Measurements from ENCODE around the gene HOMER1.

DNA sequence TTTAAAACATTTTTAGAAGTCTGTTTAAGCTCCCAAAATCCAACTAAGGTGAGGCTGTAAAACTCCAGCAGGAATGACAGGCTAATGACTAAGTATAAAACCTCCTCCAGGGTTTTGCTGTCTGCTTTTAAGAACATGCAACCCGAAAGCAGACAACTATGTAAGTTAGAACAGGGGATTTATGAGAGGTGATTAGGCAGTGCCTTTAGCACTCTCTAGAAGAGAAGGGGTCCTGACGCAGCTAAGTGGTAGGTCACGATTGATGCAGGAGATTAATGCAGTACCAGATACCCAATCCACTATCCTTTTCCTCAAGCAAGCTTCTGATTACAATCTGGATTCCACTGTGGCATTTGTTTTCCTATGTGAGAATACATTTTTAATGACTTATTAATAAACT, 25.9 kb downstream of the HOMER1 start:
- TF ChIP-seq, protein P1, sequence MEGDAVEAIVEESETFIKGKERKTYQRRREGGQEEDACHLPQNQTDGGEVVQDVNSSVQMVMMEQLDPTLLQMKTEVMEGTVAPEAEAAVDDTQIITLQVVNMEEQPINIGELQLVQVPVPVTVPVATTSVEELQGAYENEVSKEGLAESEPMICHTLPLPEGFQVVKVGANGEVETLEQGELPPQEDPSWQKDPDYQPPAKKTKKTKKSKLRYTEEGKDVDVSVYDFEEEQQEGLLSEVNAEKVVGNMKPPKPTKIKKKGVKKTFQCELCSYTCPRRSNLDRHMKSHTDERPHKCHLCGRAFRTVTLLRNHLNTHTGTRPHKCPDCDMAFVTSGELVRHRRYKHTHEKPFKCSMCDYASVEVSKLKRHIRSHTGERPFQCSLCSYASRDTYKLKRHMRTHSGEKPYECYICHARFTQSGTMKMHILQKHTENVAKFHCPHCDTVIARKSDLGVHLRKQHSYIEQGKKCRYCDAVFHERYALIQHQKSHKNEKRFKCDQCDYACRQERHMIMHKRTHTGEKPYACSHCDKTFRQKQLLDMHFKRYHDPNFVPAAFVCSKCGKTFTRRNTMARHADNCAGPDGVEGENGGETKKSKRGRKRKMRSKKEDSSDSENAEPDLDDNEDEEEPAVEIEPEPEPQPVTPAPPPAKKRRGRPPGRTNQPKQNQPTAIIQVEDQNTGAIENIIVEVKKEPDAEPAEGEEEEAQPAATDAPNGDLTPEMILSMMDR (IDR thresholded peaks at IDR 0.05; ENCODE audit: poor library complexity, severe bottlenecking), result no peak
- TF ChIP-seq SMC3 (conservative IDR thresholded peaks at IDR 0.05; ENCODE audit: poor library complexity), result no peak
- no peak for TF ChIP-seq EZH2 (IDR thresholded peaks at IDR 0.05; ENCODE audit: borderline replicate concordance, insufficient read depth, low read length, poor library complexity, severe bottlenecking)
- TF ChIP-seq EP300 (conservative IDR thresholded peaks at IDR 0.05; ENCODE audit: poor library complexity, severe bottlenecking), result no peak
- no peak for TF ChIP-seq POLR2AphosphoS5 (IDR thresholded peaks at IDR 0.05)
- TF ChIP-seq, protein P2, sequence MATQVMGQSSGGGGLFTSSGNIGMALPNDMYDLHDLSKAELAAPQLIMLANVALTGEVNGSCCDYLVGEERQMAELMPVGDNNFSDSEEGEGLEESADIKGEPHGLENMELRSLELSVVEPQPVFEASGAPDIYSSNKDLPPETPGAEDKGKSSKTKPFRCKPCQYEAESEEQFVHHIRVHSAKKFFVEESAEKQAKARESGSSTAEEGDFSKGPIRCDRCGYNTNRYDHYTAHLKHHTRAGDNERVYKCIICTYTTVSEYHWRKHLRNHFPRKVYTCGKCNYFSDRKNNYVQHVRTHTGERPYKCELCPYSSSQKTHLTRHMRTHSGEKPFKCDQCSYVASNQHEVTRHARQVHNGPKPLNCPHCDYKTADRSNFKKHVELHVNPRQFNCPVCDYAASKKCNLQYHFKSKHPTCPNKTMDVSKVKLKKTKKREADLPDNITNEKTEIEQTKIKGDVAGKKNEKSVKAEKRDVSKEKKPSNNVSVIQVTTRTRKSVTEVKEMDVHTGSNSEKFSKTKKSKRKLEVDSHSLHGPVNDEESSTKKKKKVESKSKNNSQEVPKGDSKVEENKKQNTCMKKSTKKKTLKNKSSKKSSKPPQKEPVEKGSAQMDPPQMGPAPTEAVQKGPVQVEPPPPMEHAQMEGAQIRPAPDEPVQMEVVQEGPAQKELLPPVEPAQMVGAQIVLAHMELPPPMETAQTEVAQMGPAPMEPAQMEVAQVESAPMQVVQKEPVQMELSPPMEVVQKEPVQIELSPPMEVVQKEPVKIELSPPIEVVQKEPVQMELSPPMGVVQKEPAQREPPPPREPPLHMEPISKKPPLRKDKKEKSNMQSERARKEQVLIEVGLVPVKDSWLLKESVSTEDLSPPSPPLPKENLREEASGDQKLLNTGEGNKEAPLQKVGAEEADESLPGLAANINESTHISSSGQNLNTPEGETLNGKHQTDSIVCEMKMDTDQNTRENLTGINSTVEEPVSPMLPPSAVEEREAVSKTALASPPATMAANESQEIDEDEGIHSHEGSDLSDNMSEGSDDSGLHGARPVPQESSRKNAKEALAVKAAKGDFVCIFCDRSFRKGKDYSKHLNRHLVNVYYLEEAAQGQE (IDR thresholded peaks at IDR 0.05; ENCODE audit: borderline replicate concordance), result no peak

Measured in neural cell (in vitro differentiated cells).